Common myeloid progenitor, CD34-positive (primary cell): ENCODE data around the gene TNRC6C.

Experiments used
- CTCF ChIA-PET: fragments of 350-600 bp; sonication (Branson Sonifier 250); formaldehyde crosslinking; loops from one replicate; lab custom pipeline; 2021; ENCODE audit warnings: antibody characterized with exemption; lab: Charles Lee
- POLR2A ChIA-PET: fragments of 350-600 bp; sonication (Branson Sonifier 250); formaldehyde crosslinking; loops from one replicate; lab custom pipeline; 2021; ENCODE audit warnings: antibody characterized with exemption; lab: Charles Lee
- DNase-seq, 3 donors: peaks; one replicate each; pipeline versions ENCODE4 v3.0.0 to v3.0.0-alpha.2; 2013
- H3K27ac ChIP-seq, 2 experiments: 1 replicate in 1 of 2; 2 replicates in 1 of 2; pipeline ENCODE4 v1.7.0; 2013; ENCODE audit warnings: inconsistent platforms in 2 of 2, low read length in 2 of 2, mild to moderate bottlenecking in 2 of 2, low read depth in 1 of 2, moderate library complexity in 1 of 2; ENCODE audit not compliant: severe bottlenecking in 2 of 2, insufficient read depth in 1 of 2, poor library complexity in 1 of 2
- H3K27me3 ChIP-seq, 5 experiments: replicated peaks in 2 of 5; 1 replicate in 3 of 5; 2 replicates in 2 of 5; pipeline versions ENCODE4 v1.6.1 to v1.7.0; 2013; ENCODE audit warnings: low read length in 4 of 5, mild to moderate bottlenecking in 2 of 5, moderate library complexity in 2 of 5, inconsistent platforms in 1 of 5; ENCODE audit not compliant: insufficient read depth in 5 of 5, control insufficient read depth in 4 of 5
- H3K36me3 ChIP-seq, 4 experiments: 1 replicate in 2 of 4; 2 replicates in 2 of 4; pipeline versions ENCODE4 v1.6.1 to v1.7.0; 2013; ENCODE audit warnings: low read length in 3 of 4, control low read depth in 1 of 4, mild to moderate bottlenecking in 1 of 4; ENCODE audit not compliant: control insufficient read depth in 4 of 4, insufficient read depth in 4 of 4
- H3K4me1 ChIP-seq, 4 experiments: 1 replicate in 3 of 4; 2 replicates in 1 of 4; pipeline versions ENCODE4 v1.6.1 to v1.7.1; 2013; ENCODE audit warnings: low read length in 3 of 4, mild to moderate bottlenecking in 3 of 4, control low read depth in 1 of 4, inconsistent platforms in 1 of 4, moderate library complexity in 1 of 4; ENCODE audit not compliant: control insufficient read depth in 4 of 4, insufficient read depth in 4 of 4; ENCODE audit errors: control extremely low read depth in 1 of 4
- H3K4me3 ChIP-seq, 7 experiments: 1 replicate in 4 of 7; 2 replicates in 3 of 7; pipeline versions ENCODE4 v1.5.1 to v1.7.0; 2013; ENCODE audit warnings: mild to moderate bottlenecking in 7 of 7, low read length in 6 of 7, moderate library complexity in 6 of 7, inconsistent platforms in 2 of 7, low read depth in 2 of 7, control low read depth in 1 of 7; ENCODE audit not compliant: insufficient read depth in 4 of 7, control insufficient read depth in 1 of 7; ENCODE audit errors: extremely low read depth in 1 of 7
- H3K9me3 ChIP-seq, 5 experiments: 1 replicate in 4 of 5; 2 replicates in 1 of 5; pipeline versions ENCODE4 v1.6.1 to v1.7.1; 2013; ENCODE audit warnings: low read length in 4 of 5, mild to moderate bottlenecking in 2 of 5, inconsistent platforms in 1 of 5, low read depth in 1 of 5, moderate library complexity in 1 of 5; ENCODE audit not compliant: control insufficient read depth in 4 of 5, insufficient read depth in 2 of 5; ENCODE audit errors: control extremely low read depth in 1 of 5
- WGBS: methylation state at CpG from one replicate; pipeline ENCODE4 v1.1.5; 2013; ENCODE audit not compliant: insufficient coverage; 5-methylcytosine and 5-hydroxymethylcytosine counted together

TNRC6C gene

DNA sequence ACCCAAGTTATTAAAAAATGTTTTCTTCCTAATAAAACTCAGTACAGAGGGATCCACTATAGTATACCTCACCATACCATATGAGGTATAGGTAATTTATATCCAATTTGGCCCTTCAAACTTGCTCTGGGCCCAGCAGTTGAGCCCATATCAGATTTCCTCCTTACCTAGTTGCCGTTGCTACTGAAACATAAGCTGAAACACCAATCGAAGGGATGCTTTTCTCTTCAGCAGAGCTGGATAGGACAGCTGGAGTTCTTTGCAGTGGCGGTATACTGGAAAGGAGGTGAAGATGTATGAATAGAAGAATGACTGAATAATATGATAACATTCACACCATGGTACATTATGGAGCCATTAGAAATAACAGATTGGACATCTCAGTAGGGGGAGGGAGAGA, 42.7 kb downstream of the TNRC6C start:
- ChIA-PET CTCF (no interaction called here), POLR2A (no interaction called here)
- peak overlapping the region in 1 of 7 experiments; percentile 31 for H3K4me3 ChIP-seq
- H3K27ac ChIP-seq = no peak overlapping the region
- DNase-seq = peak in 1 of 3 donors; percentile 5
- H3K36me3 ChIP-seq = peaks cover 0 to 2% (median under 1%) of the 10 kb centered on the region in 4 experiments
- H3K27me3 ChIP-seq = no peaks in the 10 kb centered on the region
- no peaks in the 10 kb centered on the region for H3K9me3 ChIP-seq
- WGBS = 67% methylated on average over 2 of the region's 3 CpGs
- peaks cover 5 to 30% (median 8%) of the 10 kb centered on the region in 4 experiments for H3K4me1 ChIP-seq

DNA sequence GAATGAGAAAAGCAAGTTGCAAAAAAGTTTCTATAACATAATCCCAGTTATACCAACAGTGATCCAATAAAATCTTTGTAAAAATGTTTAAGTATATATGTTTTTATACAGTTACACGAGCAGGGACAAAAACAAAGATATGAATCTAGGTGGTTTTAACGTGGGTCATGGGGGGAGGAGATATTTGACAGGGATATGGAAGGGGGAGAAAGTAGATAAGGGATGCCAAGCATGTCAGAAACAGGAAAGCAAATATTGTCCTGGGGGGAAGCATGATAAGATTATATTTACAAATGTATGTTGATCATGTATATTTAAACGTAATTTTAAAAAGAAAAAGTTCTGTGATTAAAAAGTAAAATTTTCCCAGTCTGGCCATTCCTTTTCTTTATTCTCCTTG, 43.1 kb downstream of the TNRC6C start:
- ChIA-PET POLR2A (no interaction called here), CTCF (interaction anchor here (4.0 kb wide), 1 partner anchor 11 kb away, joined by 25 read pairs; no protein-coding TSS in a partner anchor)
- Histone ChIP-seq H3K4me3 (peak overlapping the region in 1 of 7 experiments; percentile 31), H3K27me3 (no peaks in the 10 kb centered on the region), H3K9me3 (no peaks in the 10 kb centered on the region), H3K27ac (no peak overlapping the region), H3K36me3 (peaks cover 0 to 3% (median under 1%) of the 10 kb centered on the region in 4 experiments), H3K4me1 (peaks cover 5 to 30% (median 8%) of the 10 kb centered on the region in 4 experiments)
- 0% methylated on average over 2 of the region's 3 CpGs for WGBS
- DNase-seq = peak in 1 of 3 donors; percentile 7

DNA sequence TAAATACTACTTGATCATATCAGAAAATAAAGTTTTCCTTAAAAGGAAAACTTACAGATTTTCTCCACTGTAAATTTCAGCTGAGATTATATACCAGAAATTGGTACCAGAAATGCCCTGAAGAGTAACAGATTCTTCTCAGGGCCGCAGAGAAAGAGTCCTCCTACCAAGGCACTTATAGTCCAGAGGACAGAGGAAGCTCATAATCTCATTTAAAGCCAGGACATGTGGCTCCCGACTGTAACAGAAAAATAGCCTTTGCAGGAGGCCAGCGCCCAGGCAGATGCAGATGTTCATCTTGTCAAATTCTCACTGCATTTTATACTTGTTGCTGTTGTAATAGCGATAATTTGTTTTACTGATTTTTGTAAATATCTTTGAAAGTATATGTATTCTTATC, 43.7 kb downstream of the TNRC6C start:
- ChIA-PET POLR2A (interaction anchor here (1.1 kb wide), 1 partner anchor 44 kb away, joined by 4 read pairs; the partner anchor contains the start of gene TNRC6C), CTCF (interaction anchor here (0.8 to 4.0 kb wide), 3 partner anchors 11 to 229 kb away, joined by 3 to 25 read pairs (median 3); partner anchors contain the start of gene TNRC6C)
- peaks cover 0 to 3% (median under 1%) of the 10 kb centered on the region in 4 experiments for H3K36me3 ChIP-seq
- no peak overlapping the region for H3K4me3 ChIP-seq
- 100% methylated on average over 2 of the region's 4 CpGs for WGBS
- H3K27me3 ChIP-seq = no peaks in the 10 kb centered on the region
- DNase-seq = no peak
- peaks cover 5 to 30% (median 8%) of the 10 kb centered on the region in 4 experiments for H3K4me1 ChIP-seq
- no peaks in the 10 kb centered on the region for H3K9me3 ChIP-seq
- H3K27ac ChIP-seq = no peak overlapping the region

DNA sequence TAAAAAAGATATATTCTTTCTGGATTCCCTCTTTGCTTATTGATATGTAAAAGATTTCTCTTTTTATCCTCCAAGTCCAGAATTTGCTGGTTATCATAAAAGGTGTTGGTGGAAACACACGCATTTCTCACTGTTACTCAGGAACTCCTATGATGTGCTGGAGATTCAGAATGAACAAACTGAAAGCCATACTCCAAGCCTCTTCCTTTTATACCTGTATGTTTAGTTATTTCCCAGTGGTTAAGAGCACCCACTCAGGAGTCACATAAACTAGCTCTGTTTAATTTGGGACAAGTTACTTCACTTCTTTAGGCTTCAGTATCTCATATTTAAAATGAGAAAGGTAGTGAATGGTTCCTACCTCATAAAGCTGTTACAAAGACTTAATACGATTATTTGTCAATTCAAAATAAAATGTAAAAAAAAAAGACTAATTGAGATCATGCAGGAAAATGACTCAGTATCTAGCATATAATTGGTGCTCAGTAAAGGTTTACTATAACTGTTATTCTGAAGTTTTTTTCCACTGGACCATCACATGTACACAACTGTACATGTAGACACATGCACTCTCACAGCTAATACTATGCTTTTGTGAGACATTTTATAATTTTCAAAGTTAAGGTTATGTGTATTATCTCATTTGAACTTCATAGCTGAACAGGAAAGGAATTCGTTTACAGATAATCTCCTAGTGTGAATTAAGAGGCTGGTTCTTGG, 47.1 kb downstream of the TNRC6C start:
- CTCF ChIA-PET = interaction anchor here (1.0 to 4.0 kb wide), 3 partner anchors 7 to 232 kb away, joined by 3 to 25 read pairs (median 5); no protein-coding TSS in a partner anchor
- peaks cover 0 to 6% (median 2%) of the 10 kb centered on the region in 4 experiments for H3K36me3 ChIP-seq

DNA sequence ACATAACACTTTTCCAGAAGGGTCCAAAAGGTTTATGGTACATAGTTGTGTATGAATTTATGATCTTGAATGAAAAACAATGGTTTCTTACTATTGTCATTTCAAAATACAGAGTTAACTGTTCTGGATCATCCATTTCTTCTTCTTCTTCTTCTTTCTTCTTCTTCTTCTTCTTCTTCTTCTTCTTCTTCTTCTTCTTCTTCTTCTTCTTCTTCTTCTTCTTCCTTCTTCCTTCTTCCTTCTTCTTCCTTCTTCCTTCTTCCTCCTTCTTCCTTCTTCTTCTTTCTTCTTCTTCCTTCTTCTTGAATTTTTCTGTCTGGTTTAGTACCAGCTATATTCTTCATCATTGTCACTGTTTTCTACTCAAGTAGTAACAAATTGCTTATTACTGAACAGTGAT, 47.8 kb downstream of the TNRC6C start:
- H3K4me1 ChIP-seq = peaks cover 0 to 13% (median 3%) of the 10 kb centered on the region in 4 experiments
- peaks cover 0 to 6% (median 3%) of the 10 kb centered on the region in 4 experiments for H3K36me3 ChIP-seq
- H3K27me3 ChIP-seq = no peaks in the 10 kb centered on the region
- ChIA-PET CTCF (interaction anchor here (0.6 kb wide), 1 partner anchor 113 kb away, joined by 3 read pairs; no protein-coding TSS in a partner anchor), POLR2A (interaction anchor here (0.7 kb wide), 1 partner anchor 224 kb away, joined by 8 read pairs; no protein-coding TSS in a partner anchor)
- no peak overlapping the region for H3K4me3 ChIP-seq
- no peak for DNase-seq
- H3K27ac ChIP-seq = no peak overlapping the region
- H3K9me3 ChIP-seq = no peaks in the 10 kb centered on the region

More for the DNA sequence above, 47.1 kb downstream of the TNRC6C start:
- WGBS = 71% methylated on average over 1 of the region's 3 CpGs
- Histone ChIP-seq H3K27ac (no peak overlapping the region), H3K27me3 (no peaks in the 10 kb centered on the region), H3K4me1 (peaks cover 0 to 17% (median 4%) of the 10 kb centered on the region in 4 experiments), H3K4me3 (no peak overlapping the region), H3K9me3 (no peaks in the 10 kb centered on the region)
- no peak for DNase-seq
- POLR2A ChIA-PET = no interaction called here

DNA sequence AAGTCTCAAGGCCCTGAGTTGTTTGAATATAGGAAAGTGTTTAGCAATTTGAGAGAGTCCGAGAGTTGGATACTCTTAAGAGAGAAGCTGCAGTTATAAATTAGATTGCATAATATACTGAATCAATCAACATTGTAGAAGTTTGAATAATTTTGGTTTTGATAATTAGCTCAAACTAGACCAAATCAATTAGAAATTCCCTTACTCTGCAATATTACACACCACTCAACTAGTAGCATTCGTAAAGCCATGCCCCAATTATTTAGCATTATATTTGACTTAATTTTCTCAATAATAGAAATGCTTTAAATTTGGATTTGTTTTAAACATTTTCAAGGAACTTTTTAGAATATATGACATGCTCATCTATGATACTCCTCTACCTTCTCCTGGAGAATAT, 49.1 kb downstream of the TNRC6C start:
- Histone ChIP-seq H3K9me3 (no peaks in the 10 kb centered on the region), H3K36me3 (peaks cover 0 to 10% (median 4%) of the 10 kb centered on the region in 4 experiments), H3K27ac (no peak overlapping the region), H3K4me1 (peaks cover 0 to 5% (median 2%) of the 10 kb centered on the region in 4 experiments), H3K27me3 (no peaks in the 10 kb centered on the region), H3K4me3 (no peak overlapping the region)
- no peak for DNase-seq
- ChIA-PET POLR2A (no interaction called here), CTCF (no interaction called here)
- no CpG with 5 or more reads among the region's 2 CpGs for WGBS

DNA sequence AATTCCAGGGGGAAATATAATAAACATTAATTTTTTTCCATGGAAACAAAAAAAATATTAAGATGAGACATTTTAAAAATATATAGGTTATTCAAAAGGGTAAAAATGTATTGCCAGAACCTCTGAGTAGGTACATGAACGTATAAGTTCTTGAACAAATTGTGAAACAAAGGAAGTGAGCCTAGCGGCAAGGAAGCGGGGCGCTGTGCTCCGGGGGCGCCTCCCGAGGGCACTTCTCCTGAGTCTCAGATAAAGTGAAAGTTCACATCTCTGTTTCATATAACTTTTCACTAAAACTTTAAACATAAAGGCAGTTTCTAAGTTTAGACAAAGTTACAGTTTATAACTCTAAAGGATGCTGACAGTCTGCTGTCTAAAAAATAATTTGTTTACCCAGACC, 52.3 kb downstream of the TNRC6C start:
- no peaks in the 10 kb centered on the region for H3K9me3 ChIP-seq
- H3K36me3 ChIP-seq = peaks cover 3 to 13% (median 4%) of the 10 kb centered on the region in 4 experiments
- CTCF ChIA-PET = interaction anchor here (1.0 to 3.6 kb wide), 3 partner anchors 38 to 239 kb away, joined by 3 to 8 read pairs (median 4); no protein-coding TSS in a partner anchor
- POLR2A ChIA-PET = no interaction called here
- WGBS = 0% methylated on average over 5 of the region's 7 CpGs
- H3K27ac ChIP-seq = no peak overlapping the region
- peaks cover 0 to 6% (median 2%) of the 10 kb centered on the region in 4 experiments for H3K4me1 ChIP-seq
- peak overlapping the region in 1 of 7 experiments; percentile 45 for H3K4me3 ChIP-seq
- H3K27me3 ChIP-seq = no peaks in the 10 kb centered on the region
- DNase-seq = peak; percentile 33 to 48 (median 33)
